T-helper 17 cell (primary cell): Measurements from ENCODE around the gene PNPLA2. TPM values are rescaled to one million over a fixed set of nuclear protein-coding genes. Genes with fewer than 3 reads are reported as not detected.

ENCODE experiments used
- ATAC-seq: fragments of 150-1000 bp; cut with Tn5 transposase; 2 replicates; pipeline ENCODE4 v1.10.0; 2021; ENCODE audit warnings: mild to moderate bottlenecking, moderate library complexity
- DNase-seq, 3 donors: peaks; one replicate each; pipeline versions ENCODE4 v3.0.0 to v3.0.0-alpha.2; 2020 to 2021
- H3K9me3 ChIP-seq: one replicate; pipeline ENCODE4 v1.7.0; 2013; ENCODE audit warnings: low read length, mild to moderate bottlenecking; ENCODE audit not compliant: control insufficient read depth, poor library complexity, severe bottlenecking
- H3K27ac Mint-ChIP-seq: one replicate; pipeline ENCODE4 v1.8.0; 2022; ENCODE audit warnings: mild to moderate bottlenecking, moderate library complexity, mixed read lengths
- H3K27me3 Mint-ChIP-seq: one replicate; pipeline ENCODE4 v1.8.0; 2022; ENCODE audit warnings: mixed read lengths
- H3K36me3 Mint-ChIP-seq: one replicate; pipeline ENCODE4 v1.8.0; 2022; ENCODE audit warnings: low read depth, mixed read lengths
- H3K4me1 Mint-ChIP-seq: one replicate; pipeline ENCODE4 v1.8.0; 2022; ENCODE audit warnings: mild to moderate bottlenecking, mixed read lengths
- H3K4me3 Mint-ChIP-seq: one replicate; pipeline ENCODE4 v1.8.0; 2022; ENCODE audit warnings: mild to moderate bottlenecking, moderate library complexity, mixed read lengths
- total RNA-seq, 4 donors: library from RNA in 2 of 4; stranded (reverse) in 2 of 4; gene quantifications; one replicate each; pipeline ENCODE4 v1.2.3 and lab custom pipeline; 2022 to 2026

Gene PNPLA2
- total RNA-seq, 2 donors from 2014 or later, result 178 to 182 TPM

- no peaks in the 10 kb centered on the region for H3K9me3 ChIP-seq
- peaks cover 24% of the 10 kb centered on the region for H3K27me3 Mint-ChIP-seq
- no peak overlapping the region for H3K27ac Mint-ChIP-seq
- peak overlapping the region; percentile 80 for H3K4me3 Mint-ChIP-seq
- ATAC-seq (peak; percentile 51), DNase-seq (peak; percentile 37 to 60 (median 53))
- H3K4me1 Mint-ChIP-seq, result peaks cover 26% of the 10 kb centered on the region
- no peaks in the 10 kb centered on the region for H3K36me3 Mint-ChIP-seq
These were observed 11.8 kb downstream of the PNPLA2 start for GRCh38 chr11:830295-831117.

GRCh38 chr11:831118-831864 is 12.6 kb downstream of the PNPLA2 start:
- DNase-seq (no peak), ATAC-seq (no peak)
- no peaks in the 10 kb centered on the region for H3K36me3 Mint-ChIP-seq
- H3K4me3 Mint-ChIP-seq, result peak overlapping the region; percentile 80
- no peaks in the 10 kb centered on the region for H3K9me3 ChIP-seq
- peaks cover 24% of the 10 kb centered on the region for H3K27me3 Mint-ChIP-seq
- H3K4me1 Mint-ChIP-seq, result peaks cover 26% of the 10 kb centered on the region
- H3K27ac Mint-ChIP-seq, result no peak overlapping the region

- no peak overlapping the region for H3K27ac Mint-ChIP-seq
- no peaks in the 10 kb centered on the region for H3K36me3 Mint-ChIP-seq
- peaks cover 24% of the 10 kb centered on the region for H3K27me3 Mint-ChIP-seq
- H3K4me1 Mint-ChIP-seq, result peaks cover 22% of the 10 kb centered on the region
- DNase-seq, result no peak
- peak overlapping the region; percentile 80 for H3K4me3 Mint-ChIP-seq
- no peaks in the 10 kb centered on the region for H3K9me3 ChIP-seq
- no peak for ATAC-seq
These were observed 13.3 kb downstream of the PNPLA2 start for GRCh38 chr11:831961-832528.

- peak within 1 kb of the TSS; percentile 81 for H3K4me3 Mint-ChIP-seq
- H3K27me3 Mint-ChIP-seq, result peaks cover 22% of the 10 kb centered on the region
- ATAC-seq, result peak; percentile 70
- no peak within 1 kb of the TSS for H3K27ac Mint-ChIP-seq
- DNase-seq, result peak in 2 of 3 donors; percentile 41 to 57
- no peaks in the 10 kb centered on the region for H3K36me3 Mint-ChIP-seq
- H3K4me1 Mint-ChIP-seq, result peaks cover 20% of the 10 kb centered on the region
- H3K9me3 ChIP-seq, result no peaks in the 10 kb centered on the region
These were observed 13.9 kb downstream of the PNPLA2 start, which contains the start of gene CD151 for GRCh38 chr11:832529-833113. CD151 (plus strand) TSS chr11:832952; CDS start chr11:836070, 3,118 bp downstream.

- Mint-ChIP-seq H3K4me3 (peak overlapping the region; percentile 81), H3K27me3 (peaks cover 16% of the 10 kb centered on the region), H3K27ac (no peak overlapping the region), H3K36me3 (no peaks in the 10 kb centered on the region), H3K4me1 (peaks cover 18% of the 10 kb centered on the region)
- H3K9me3 ChIP-seq, result no peaks in the 10 kb centered on the region
- DNase-seq (peak in 2 of 3 donors; percentile 35 to 42), ATAC-seq (peak; percentile 58)
These were observed 14.5 kb downstream of the PNPLA2 start for GRCh38 chr11:833114-833791.

GRCh38 chr11:833849-834311 is 15.2 kb downstream of the PNPLA2 start:
- Mint-ChIP-seq H3K27me3 (peaks cover 9% of the 10 kb centered on the region), H3K4me1 (peaks cover 17% of the 10 kb centered on the region), H3K36me3 (no peaks in the 10 kb centered on the region), H3K27ac (no peak overlapping the region), H3K4me3 (peak overlapping the region; percentile 81)
- H3K9me3 ChIP-seq, result no peaks in the 10 kb centered on the region
- ATAC-seq (no peak), DNase-seq (no peak)

GRCh38 chr11:834371-835316 is 15.9 kb downstream of the PNPLA2 start:
- peak overlapping the region; percentile 81 for H3K4me3 Mint-ChIP-seq
- no peak for DNase-seq
- no peak overlapping the region for H3K27ac Mint-ChIP-seq

GRCh38 chr11:836274-836673 is 17.6 kb downstream of the PNPLA2 start:
- H3K4me1 Mint-ChIP-seq, result peaks cover 22% of the 10 kb centered on the region
- no peaks in the 10 kb centered on the region for H3K9me3 ChIP-seq
- DNase-seq (no peak), ATAC-seq (no peak)
- H3K27ac Mint-ChIP-seq, result no peak overlapping the region
- H3K4me3 Mint-ChIP-seq, result no peak overlapping the region
- H3K27me3 Mint-ChIP-seq, result no peaks in the 10 kb centered on the region
- no peaks in the 10 kb centered on the region for H3K36me3 Mint-ChIP-seq

More at GRCh38 chr11:834371-835316, 15.9 kb downstream of the PNPLA2 start:
- H3K36me3 Mint-ChIP-seq, result no peaks in the 10 kb centered on the region
- ATAC-seq, result no peak
- H3K9me3 ChIP-seq, result no peaks in the 10 kb centered on the region
- H3K27me3 Mint-ChIP-seq, result peaks cover 2% of the 10 kb centered on the region
- H3K4me1 Mint-ChIP-seq, result peaks cover 14% of the 10 kb centered on the region

GRCh38 chr11:836700-837099 is 18.0 kb downstream of the PNPLA2 start:
- no peak overlapping the region for H3K4me3 Mint-ChIP-seq
- H3K36me3 Mint-ChIP-seq, result no peaks in the 10 kb centered on the region
- H3K9me3 ChIP-seq, result no peaks in the 10 kb centered on the region
- no peak overlapping the region for H3K27ac Mint-ChIP-seq
- no peak for DNase-seq
- no peaks in the 10 kb centered on the region for H3K27me3 Mint-ChIP-seq
- H3K4me1 Mint-ChIP-seq, result peaks cover 22% of the 10 kb centered on the region
- ATAC-seq, result no peak

- DNase-seq, result no peak
- Mint-ChIP-seq H3K4me3 (no peak overlapping the region), H3K36me3 (no peaks in the 10 kb centered on the region), H3K4me1 (peaks cover 20% of the 10 kb centered on the region), H3K27me3 (no peaks in the 10 kb centered on the region), H3K27ac (no peak overlapping the region)
- no peaks in the 10 kb centered on the region for H3K9me3 ChIP-seq
- no peak for ATAC-seq
These were observed 18.7 kb downstream of the PNPLA2 start for GRCh38 chr11:837189-837989.

GRCh38 chr11:837990-838307 is 19.2 kb downstream of the PNPLA2 start:
- DNase-seq, result no peak
- Mint-ChIP-seq H3K27ac (no peak overlapping the region), H3K4me3 (no peak overlapping the region), H3K27me3 (no peaks in the 10 kb centered on the region), H3K36me3 (no peaks in the 10 kb centered on the region), H3K4me1 (peaks cover 20% of the 10 kb centered on the region)
- no peak for ATAC-seq
- H3K9me3 ChIP-seq, result no peaks in the 10 kb centered on the region
